H1 (cell line): Measurements from ENCODE around the gene ASIC5. TPM values are rescaled to one million over a fixed set of nuclear protein-coding genes. Genes with fewer than 3 reads are reported as not detected.

Experiments used
- HDAC6 ChIP-seq: IDR thresholded peaks from one replicate; pipeline ENCODE4 v1.7.1; 2012; ENCODE audit warnings: low read depth, mild to moderate bottlenecking, inconsistent platforms, low read length, moderate library complexity
- NRF1 ChIP-seq: IDR thresholded peaks from 2 replicates; pipeline ENCODE4 v1.6.1; 2011; ENCODE audit warnings: mild to moderate bottlenecking, low read depth, low read length, improper control_type of control experiment
- POLR2A ChIP-seq, 2 experiments: IDR thresholded peaks; 1 replicate in 1 of 2; 2 replicates in 1 of 2; pipeline ENCODE4 v1.6.1; 2011; ENCODE audit warnings: low read depth in 2 of 2, low read length in 2 of 2, mild to moderate bottlenecking in 2 of 2; ENCODE audit errors: control extremely low read depth in 1 of 2
- ZNF274 ChIP-seq: IDR thresholded peaks from 2 replicates; pipeline ENCODE4 v1.7.0; 2012; ENCODE audit warnings: low read length, borderline replicate concordance; ENCODE audit errors: extremely low read depth
- polyA plus RNA-seq, 7 experiments: library from polyadenylated mRNA; depleted of rRNA in 3 of 7; stranded (reverse) in 5 of 7; unstranded in 2 of 7; fragments of >200 nt in 5 of 7; fragments of 200-250 nt in 2 of 7; gene quantifications; 1 replicate in 5 of 7; 2 replicates in 1 of 7; 4 replicates in 1 of 7; pipeline versions ENCODE4 v1.2.1 to v1.2.3, GENCODE V29; 2011 to 2013; ENCODE audit warnings: missing spikeins in 2 of 7, mixed read lengths in 2 of 7
- total RNA-seq: library from RNA; stranded (reverse); fragmentation: NEBNext Ultra II Directional; extraction: Animal tissue kit (Norgen Biotek cat#: 25700); gene quantifications from 2 replicates; pipeline ENCODE4 v1.2.1, GENCODE V29; 2021
- TF ChIP-seq, protein P1 (sequence below): IDR thresholded peaks from 2 replicates; pipeline ENCODE4 v1.6.1; 2011; ENCODE audit warnings: low read depth, mild to moderate bottlenecking, low read length; ENCODE audit not compliant: insufficient read depth

ASIC5 gene
- total and polyA plus RNA-seq, 2 of the 8 experiments (the other 6 are each of a cell fraction or from before 2014, with no cell fraction given): not detected

DNA sequence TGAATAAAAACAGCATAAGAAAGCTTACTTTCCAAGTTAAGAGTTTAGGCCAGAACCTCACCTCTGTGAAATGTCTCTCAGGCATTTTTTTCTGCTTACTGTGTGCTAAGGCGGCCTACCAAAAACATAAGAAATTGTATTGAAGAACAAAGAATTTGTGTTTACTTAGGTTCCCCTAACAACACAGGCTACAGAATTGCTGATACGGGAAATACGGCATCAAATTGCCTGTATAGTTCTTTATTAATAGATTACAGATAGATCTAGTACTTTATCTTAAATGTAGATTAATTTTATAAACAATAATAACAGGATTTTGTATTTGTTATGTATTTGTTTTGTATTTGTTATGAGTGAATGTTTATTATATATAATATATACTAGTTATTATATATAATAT lies 12.9 kb downstream of the ASIC5 start (continued):
- TF ChIP-seq HDAC6: no peak
- TF ChIP-seq, protein P1, sequence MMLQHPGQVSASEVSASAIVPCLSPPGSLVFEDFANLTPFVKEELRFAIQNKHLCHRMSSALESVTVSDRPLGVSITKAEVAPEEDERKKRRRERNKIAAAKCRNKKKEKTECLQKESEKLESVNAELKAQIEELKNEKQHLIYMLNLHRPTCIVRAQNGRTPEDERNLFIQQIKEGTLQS: no peak
- no peak for TF ChIP-seq ZNF274
- no peak for TF ChIP-seq NRF1
- no peak for TF ChIP-seq POLR2A (IDR thresholded peaks at IDR 0.05; ENCODE audit: control extremely low read depth in 1 of 2, low read depth in 2 of 2, low read length in 2 of 2)
